K562 (cell line): ENCODE data around the gene FAM219A. TPM values are rescaled to one million over a fixed set of nuclear protein-coding genes. Genes with fewer than 3 reads are reported as not detected.

Source experiments
- ATAC-seq: fragments of 200-7000 bp; cut with Tn5 transposase; 3 replicates; pipeline ENCODE4 v1.9.1; 2020; ENCODE audit warnings: moderate library complexity
- BruUV-seq: library from RNA; stranded (reverse); fragments of 400-500 nt; replicated peaks from 2 replicates; lab custom pipeline; 2021; lab: Mats Ljungman, UMichigan
- CTCF ChIA-PET: fragments of 300-600 bp; formaldehyde crosslinking; extraction: SDS; loops from one replicate; lab custom pipeline; 2021; ENCODE audit warnings: low intra/inter-chr PET ratio; lab: Yijun Ruan, JAX
- POLR2A ChIA-PET: fragments of 300-600, 350-650 bp; sonication (Branson Sonifier 250); formaldehyde crosslinking; extraction: SDS; loops from one replicate; lab custom pipeline; 2021; ENCODE audit warnings: antibody characterized with exemption, inconsistent platforms; lab: Yijun Ruan, JAX
- DNase-seq, 4 experiments: peaks; one replicate each; pipeline versions ENCODE4 v3.0.0 to v3.0.0-alpha.2; 2011 to 2018; ENCODE audit warnings: low spot score in 3 of 4, mixed read lengths in 3 of 4; ENCODE audit errors: extremely low read depth in 1 of 4
- FAIRE-seq: peaks from 2 replicates; lab custom pipeline; 2011; peaks lifted over from hg19 to GRCh38; lab: Jason Lieb, UNC
- H2AFZ ChIP-seq: 2 replicates; pipeline ENCODE4 v1.6.0; 2011; ENCODE audit warnings: low read depth, low read length, control low read depth, inconsistent platforms
- H3K27ac ChIP-seq: fragments of 200-600 bp; 3 replicates; pipeline ENCODE4 v1.8.0; 2011; ENCODE audit warnings: low read depth, mild to moderate bottlenecking, control low read depth, inconsistent platforms, low read length, moderate library complexity, mixed read lengths; ENCODE audit errors: extremely low read depth
- H3K27me3 ChIP-seq, 2 experiments: fragments of 300-600 bp in 1 of 2; 2 replicates in 1 of 2; 3 replicates in 1 of 2; pipeline versions ENCODE4 v1.6.0 to v1.8.0; 2011; ENCODE audit warnings: inconsistent platforms in 2 of 2, low read length in 2 of 2, mild to moderate bottlenecking in 1 of 2, mixed read lengths in 1 of 2, moderate library complexity in 1 of 2; ENCODE audit not compliant: control insufficient read depth in 2 of 2, insufficient read depth in 2 of 2
- H3K36me3 ChIP-seq: fragments of 300-600 bp; 3 replicates; pipeline ENCODE4 v1.8.0; 2011; ENCODE audit warnings: mild to moderate bottlenecking, low read length, inconsistent platforms; ENCODE audit not compliant: control insufficient read depth, insufficient read depth
- H3K4me1 ChIP-seq, 2 experiments: fragments of 200-600 bp in 1 of 2; replicated peaks in 1 of 2; 2 replicates in 1 of 2; 3 replicates in 1 of 2; pipeline versions ENCODE4 v1.5.1 to v1.8.0; 2011; ENCODE audit warnings: inconsistent platforms in 2 of 2, low read length in 2 of 2, mild to moderate bottlenecking in 1 of 2, mixed read lengths in 1 of 2, moderate library complexity in 1 of 2; ENCODE audit not compliant: control insufficient read depth in 2 of 2, insufficient read depth in 2 of 2
- H3K4me2 ChIP-seq: 2 replicates; pipeline ENCODE4 v1.6.1; 2011; ENCODE audit warnings: low read length, control low read depth, inconsistent platforms, mixed read lengths; ENCODE audit not compliant: insufficient read depth
- H3K4me3 ChIP-seq: fragments of 200-600 bp; sonication (generic), shearing (Covaris generic); 2 replicates; pipeline ENCODE4 v1.5.1; 2016; ENCODE audit warnings: control low read depth, inconsistent platforms
- H3K79me2 ChIP-seq: fragments of 200-600 bp; 3 replicates; pipeline ENCODE4 v1.8.0; 2011; ENCODE audit warnings: low read length, inconsistent platforms; ENCODE audit not compliant: control insufficient read depth, insufficient read depth
- H3K9ac ChIP-seq, 2 experiments: 2 replicates each; pipeline versions ENCODE4 v1.6.0 to v1.6.1; 2011; ENCODE audit warnings: low read depth in 2 of 2, low read length in 2 of 2, control low read depth in 1 of 2, inconsistent platforms in 1 of 2, mild to moderate bottlenecking in 1 of 2, mixed read lengths in 1 of 2; ENCODE audit not compliant: insufficient read depth in 1 of 2
- H3K9me1 ChIP-seq: one replicate; pipeline ENCODE4 v1.6.0; 2011; ENCODE audit warnings: inconsistent platforms, mild to moderate bottlenecking, low read length, moderate library complexity; ENCODE audit not compliant: control insufficient read depth, insufficient read depth
- H3K9me3 ChIP-seq: replicated peaks from 2 replicates; pipeline ENCODE4 v1.5.1; 2011; ENCODE audit warnings: low read depth, low read length, inconsistent platforms; ENCODE audit not compliant: control insufficient read depth, insufficient read depth
- H4K20me1 ChIP-seq: replicated peaks from 2 replicates; pipeline ENCODE4 v1.6.1; 2011; ENCODE audit warnings: low read length, inconsistent platforms, mixed read lengths; ENCODE audit not compliant: control insufficient read depth, insufficient read depth
- ARID1B ChIP-seq: fragments of 450-650 bp; IDR thresholded peaks from 2 replicates; pipeline ENCODE4 v1.6.1; 2016; ENCODE audit warnings: antibody characterized with exemption, mild to moderate bottlenecking, inconsistent platforms
- ID3 ChIP-seq, 2 experiments: fragments of 250-450 bp in 1 of 2; fragments of 450-650 bp in 1 of 2; sonication (Bioruptor Pico) in 1 of 2; IDR thresholded peaks; 2 replicates each; pipeline versions ENCODE4 v1.6.1 to v1.8.0; 2016 to 2021; ENCODE audit warnings: mild to moderate bottlenecking in 2 of 2, moderate library complexity in 2 of 2, missing compliant biosample characterization in 1 of 2, missing genetic modification characterization in 1 of 2
- RBM25 ChIP-seq: fragments of 200-400 bp; formaldehyde crosslinking; IDR thresholded peaks from 2 replicates; pipeline ENCODE4 v1.6.1; 2018; ENCODE audit warnings: low read length, low read depth, moderate library complexity; ENCODE audit not compliant: severe bottlenecking
- in situ Hi-C: fragments of 300-500 bp; cut with MboI; formaldehyde crosslinking; loops from 4 replicates; pipeline ENCODE4 v1.15.0; 2018; ENCODE audit warnings: inconsistent platforms, mixed read lengths
- intact Hi-C: fragments of 100-400 bp; cut with micrococcal nuclease; formaldehyde crosslinking; loops from 2 replicates; pipeline ENCODE4 v1.14.2; 2022
- polyA plus RNA-seq, 8 experiments: library from polyadenylated mRNA; depleted of rRNA in 4 of 8; stranded (reverse) in 5 of 8; unstranded in 3 of 8; fragments of >200 nt; fragmentation: Nextera tagmentation in 2 of 8; fragmentation: Illumina TruSeq in 1 of 8; extraction: Ambion mirVana in 2 of 8; extraction: Trizol in 1 of 8; gene quantifications; 2 replicates each; pipeline versions ENCODE4 v1.2.1 to v1.2.3, GENCODE V29; 2011 to 2014; ENCODE audit warnings: inconsistent platforms in 1 of 8, missing spikeins in 1 of 8
- total RNA-seq, 7 experiments: library from RNA; depleted of rRNA in 6 of 7; stranded (reverse); fragments of >200 nt in 6 of 7; fragmentation: Illumina TruSeq in 2 of 7; extraction: Trizol in 2 of 7; gene quantifications; 2 replicates each; pipeline versions ENCODE4 v1.2.1 to v1.2.3, GENCODE V29; 2011 to 2021; ENCODE audit warnings: low replicate concordance in 1 of 7
- TF ChIP-seq, protein P1 (sequence below): fragments of 450-650 bp; IDR thresholded peaks from 2 replicates; pipeline ENCODE4 v1.6.1; 2017; ENCODE audit warnings: mild to moderate bottlenecking, moderate library complexity

The FAM219A gene
- total and polyA plus RNA-seq, 9 of the 15 experiments (the other 6 are each of a cell fraction or from before 2014, with no cell fraction given): 0.63 to 8.6 (median 2.9) TPM

GRCh38 chr9:34503406-34503805 lies 45.0 kb upstream of the FAM219A start:
- no TSS peak for BruUV-seq
- no peak overlapping the region for H3K4me2 ChIP-seq
- no peaks in the 10 kb centered on the region for H3K79me2 ChIP-seq
- no peak overlapping the region for H3K4me3 ChIP-seq
- H3K4me1 ChIP-seq: no peaks in the 10 kb centered on the region
- ATAC-seq: no peak
- in situ Hi-C loops: no loop called here
- TF ChIP-seq ARID1B: no peak
- no peak for TF ChIP-seq RBM25
- no peak for TF ChIP-seq ID3 (CRISPR knock-in tag; IDR thresholded peaks at IDR 0.05)
- no peak for TF ChIP-seq ID3 (tag; IDR thresholded peaks at IDR 0.05)
- TF ChIP-seq, protein P1, sequence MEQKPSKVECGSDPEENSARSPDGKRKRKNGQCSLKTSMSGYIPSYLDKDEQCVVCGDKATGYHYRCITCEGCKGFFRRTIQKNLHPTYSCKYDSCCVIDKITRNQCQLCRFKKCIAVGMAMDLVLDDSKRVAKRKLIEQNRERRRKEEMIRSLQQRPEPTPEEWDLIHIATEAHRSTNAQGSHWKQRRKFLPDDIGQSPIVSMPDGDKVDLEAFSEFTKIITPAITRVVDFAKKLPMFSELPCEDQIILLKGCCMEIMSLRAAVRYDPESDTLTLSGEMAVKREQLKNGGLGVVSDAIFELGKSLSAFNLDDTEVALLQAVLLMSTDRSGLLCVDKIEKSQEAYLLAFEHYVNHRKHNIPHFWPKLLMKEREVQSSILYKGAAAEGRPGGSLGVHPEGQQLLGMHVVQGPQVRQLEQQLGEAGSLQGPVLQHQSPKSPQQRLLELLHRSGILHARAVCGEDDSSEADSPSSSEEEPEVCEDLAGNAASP: no peak
- TF ChIP-seq, all 486 proteins: peak for 0
- intact Hi-C loops: loop anchor here (5.0 kb wide), 1 partner anchor 89 kb away; no protein-coding TSS in a partner anchor
- Histone ChIP-seq H3K9me3 (no peaks in the 10 kb centered on the region), H3K27me3 (peaks cover 0 to 4% of the 10 kb centered on the region in 2 experiments; a peak in 1 of 5 replicates), H3K27ac (no peak overlapping the region), H4K20me1 (no peaks in the 10 kb centered on the region), H3K36me3 (no peaks in the 10 kb centered on the region), H3K9me1 (no peaks in the 10 kb centered on the region), H3K9ac (no peak overlapping the region), H2AFZ (no peak overlapping the region)
- ChIA-PET POLR2A (interaction anchor here (0.6 to 1.0 kb wide), 3 partner anchors 14 to 96 kb away, joined by 3 to 4 read pairs (median 3); no protein-coding TSS in a partner anchor), CTCF (no interaction called here)
- DNase-seq: no peak
- no peak for FAIRE-seq
